SK-N-SH (cell line): ENCODE results near the gene CIDEC.

Source experiments
- EZH2phosphoT487 ChIP-seq: fragments of 200-600 bp; sonication (generic); IDR thresholded peaks from 2 replicates; pipeline ENCODE4 v1.6.1; 2017; ENCODE audit warnings: low read depth, mixed run types, mild to moderate bottlenecking, antibody characterized with exemption, moderate library complexity, borderline replicate concordance
- FOSL2 ChIP-seq: IDR thresholded peaks from 2 replicates; pipeline ENCODE4 v1.4.0; 2012; ENCODE audit warnings: low read depth, mild to moderate bottlenecking, moderate library complexity, borderline replicate concordance
- FOXM1 ChIP-seq: IDR thresholded peaks from 2 replicates; pipeline ENCODE4 v1.4.0; 2012; ENCODE audit warnings: low read depth, mild to moderate bottlenecking
- JUND ChIP-seq: IDR thresholded peaks from 2 replicates; pipeline ENCODE4 v1.4.0; 2012
- MXI1 ChIP-seq: IDR thresholded peaks from 2 replicates; pipeline ENCODE4 v1.6.1; 2012; ENCODE audit warnings: mild to moderate bottlenecking, low read depth, low read length, improper control_type of control experiment
- NFIC ChIP-seq: IDR thresholded peaks from 2 replicates; pipeline ENCODE4 v1.4.0; 2012; ENCODE audit warnings: borderline replicate concordance
- POLR2AphosphoS5 ChIP-seq: IDR thresholded peaks from 2 replicates; pipeline ENCODE4 v1.6.1; 2012; ENCODE audit warnings: low read depth, low read length
- RAD21 ChIP-seq: IDR thresholded peaks from 2 replicates; pipeline ENCODE4 v1.6.1; 2012; ENCODE audit warnings: mild to moderate bottlenecking, low read length
- TAF1 ChIP-seq: IDR thresholded peaks from 2 replicates; pipeline ENCODE4 v1.6.1; 2012; ENCODE audit warnings: low read depth, mild to moderate bottlenecking, low read length, moderate library complexity, borderline replicate concordance
- YY1 ChIP-seq: IDR thresholded peaks from 2 replicates; pipeline ENCODE4 v1.4.0; 2012; ENCODE audit warnings: low read depth, mild to moderate bottlenecking
- TF ChIP-seq, protein P1 (sequence below): fragments of 200-600 bp; sonication (generic); IDR thresholded peaks from 2 replicates; pipeline ENCODE4 v1.6.1; 2017; ENCODE audit warnings: antibody characterized with exemption, mild to moderate bottlenecking, moderate library complexity
- TF ChIP-seq, protein P2 (sequence below): fragments of 150-350 bp; IDR thresholded peaks from 2 replicates; pipeline ENCODE4 v1.6.1; 2017; ENCODE audit warnings: antibody characterized with exemption, low read length, low read depth, borderline replicate concordance
- TF ChIP-seq, protein P3 (sequence below): IDR thresholded peaks from 2 replicates; pipeline ENCODE4 v1.4.0; 2012; ENCODE audit warnings: low read depth

DNA sequence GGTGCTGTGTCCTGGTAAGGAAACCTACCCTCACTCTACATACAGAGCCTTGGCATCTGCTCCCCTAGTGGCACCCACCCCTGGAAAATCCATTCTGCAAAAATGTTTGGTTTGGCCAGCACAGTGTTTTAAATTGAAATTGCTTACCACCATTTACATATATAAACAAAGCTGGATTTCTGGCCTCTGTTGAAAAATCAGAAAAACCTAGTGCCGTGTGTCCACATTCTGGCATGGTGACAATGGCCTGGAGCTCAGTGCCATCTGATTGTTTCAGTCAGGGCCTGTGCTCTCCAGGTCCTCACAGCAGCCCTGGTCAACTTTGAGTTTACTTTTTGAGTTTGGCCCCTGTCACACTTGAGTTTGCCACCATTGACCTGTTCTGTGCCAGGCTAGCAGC is 34.0 kb upstream of the CIDEC start:
- no peak for TF ChIP-seq FOXM1
- TF ChIP-seq NFIC: no peak
- TF ChIP-seq, protein P1, sequence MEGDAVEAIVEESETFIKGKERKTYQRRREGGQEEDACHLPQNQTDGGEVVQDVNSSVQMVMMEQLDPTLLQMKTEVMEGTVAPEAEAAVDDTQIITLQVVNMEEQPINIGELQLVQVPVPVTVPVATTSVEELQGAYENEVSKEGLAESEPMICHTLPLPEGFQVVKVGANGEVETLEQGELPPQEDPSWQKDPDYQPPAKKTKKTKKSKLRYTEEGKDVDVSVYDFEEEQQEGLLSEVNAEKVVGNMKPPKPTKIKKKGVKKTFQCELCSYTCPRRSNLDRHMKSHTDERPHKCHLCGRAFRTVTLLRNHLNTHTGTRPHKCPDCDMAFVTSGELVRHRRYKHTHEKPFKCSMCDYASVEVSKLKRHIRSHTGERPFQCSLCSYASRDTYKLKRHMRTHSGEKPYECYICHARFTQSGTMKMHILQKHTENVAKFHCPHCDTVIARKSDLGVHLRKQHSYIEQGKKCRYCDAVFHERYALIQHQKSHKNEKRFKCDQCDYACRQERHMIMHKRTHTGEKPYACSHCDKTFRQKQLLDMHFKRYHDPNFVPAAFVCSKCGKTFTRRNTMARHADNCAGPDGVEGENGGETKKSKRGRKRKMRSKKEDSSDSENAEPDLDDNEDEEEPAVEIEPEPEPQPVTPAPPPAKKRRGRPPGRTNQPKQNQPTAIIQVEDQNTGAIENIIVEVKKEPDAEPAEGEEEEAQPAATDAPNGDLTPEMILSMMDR: no peak
- no peak for TF ChIP-seq POLR2AphosphoS5
- TF ChIP-seq MXI1: no peak
- TF ChIP-seq EZH2phosphoT487: no peak
- TF ChIP-seq JUND: no peak
- no peak for TF ChIP-seq FOSL2
- TF ChIP-seq, protein P2, sequence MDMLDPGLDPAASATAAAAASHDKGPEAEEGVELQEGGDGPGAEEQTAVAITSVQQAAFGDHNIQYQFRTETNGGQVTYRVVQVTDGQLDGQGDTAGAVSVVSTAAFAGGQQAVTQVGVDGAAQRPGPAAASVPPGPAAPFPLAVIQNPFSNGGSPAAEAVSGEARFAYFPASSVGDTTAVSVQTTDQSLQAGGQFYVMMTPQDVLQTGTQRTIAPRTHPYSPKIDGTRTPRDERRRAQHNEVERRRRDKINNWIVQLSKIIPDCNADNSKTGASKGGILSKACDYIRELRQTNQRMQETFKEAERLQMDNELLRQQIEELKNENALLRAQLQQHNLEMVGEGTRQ: no peak
- TF ChIP-seq TAF1: no peak
- TF ChIP-seq, protein P3, sequence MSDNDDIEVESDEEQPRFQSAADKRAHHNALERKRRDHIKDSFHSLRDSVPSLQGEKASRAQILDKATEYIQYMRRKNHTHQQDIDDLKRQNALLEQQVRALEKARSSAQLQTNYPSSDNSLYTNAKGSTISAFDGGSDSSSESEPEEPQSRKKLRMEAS: no peak
- TF ChIP-seq RAD21: no peak
- TF ChIP-seq YY1: no peak
